ENCODE data around the gene L3MBTL3. TPM values are rescaled to one million over a fixed set of nuclear protein-coding genes. Genes with fewer than 3 reads are reported as not detected.

Gene L3MBTL3
- total RNA-seq, 1 donor from 2014 or later: 3.2 TPM

- Histone ChIP-seq H3K36me3 (peaks cover 10% of the 10 kb centered on the region), H3K27ac (replicated peaks) (no peak overlapping the region), H3K9me3 (replicated peaks) (no peaks in the 10 kb centered on the region), H3K27me3 (ENCODE audit: low read depth) (no peaks in the 10 kb centered on the region), H3K4me3 (no peak overlapping the region), H3K4me1 (no peaks in the 10 kb centered on the region)
- intact Hi-C loops (cut with micrococcal nuclease): no loop called here
- TF ChIP-seq CTCF (IDR thresholded peaks at IDR 0.05; ENCODE audit: borderline replicate concordance): no peak
- no peak for DNase-seq
These were observed 113.9 kb downstream of the L3MBTL3 start for GRCh38 chr6:130132286-130132701.

GRCh38 chr6:130134582-130134981 lies 116.2 kb downstream of the L3MBTL3 start:
- intact Hi-C loops (cut with micrococcal nuclease): no loop called here
- H3K4me3 ChIP-seq: no peak overlapping the region
- peaks cover 13% of the 10 kb centered on the region for H3K36me3 ChIP-seq
- TF ChIP-seq CTCF (IDR thresholded peaks at IDR 0.05; ENCODE audit: borderline replicate concordance): no peak
- no peaks in the 10 kb centered on the region for H3K9me3 ChIP-seq (replicated peaks)
- no peak overlapping the region for H3K27ac ChIP-seq (replicated peaks)
- no peaks in the 10 kb centered on the region for H3K27me3 ChIP-seq (ENCODE audit: low read depth)
- no peak for DNase-seq
- H3K4me1 ChIP-seq: no peaks in the 10 kb centered on the region

- TF ChIP-seq CTCF (IDR thresholded peaks at IDR 0.05; ENCODE audit: borderline replicate concordance): no peak
- Histone ChIP-seq H3K36me3 (peaks cover 15% of the 10 kb centered on the region), H3K27ac (replicated peaks) (no peak overlapping the region), H3K4me1 (no peaks in the 10 kb centered on the region), H3K27me3 (ENCODE audit: low read depth) (no peaks in the 10 kb centered on the region), H3K9me3 (replicated peaks) (no peaks in the 10 kb centered on the region), H3K4me3 (no peak overlapping the region)
- intact Hi-C loops (cut with micrococcal nuclease): no loop called here
- no peak for DNase-seq
These were observed 118.4 kb downstream of the L3MBTL3 start for GRCh38 chr6:130136798-130137197.

- H3K27me3 ChIP-seq (ENCODE audit: low read depth): no peaks in the 10 kb centered on the region
- H3K9me3 ChIP-seq (replicated peaks): no peaks in the 10 kb centered on the region
- no peaks in the 10 kb centered on the region for H3K4me1 ChIP-seq
- intact Hi-C loops (cut with micrococcal nuclease): no loop called here
- no peak overlapping the region for H3K4me3 ChIP-seq
- H3K27ac ChIP-seq (replicated peaks): no peak overlapping the region
- TF ChIP-seq CTCF (IDR thresholded peaks at IDR 0.05; ENCODE audit: borderline replicate concordance): no peak
- peaks cover 15% of the 10 kb centered on the region for H3K36me3 ChIP-seq
- no peak for DNase-seq
These were observed 119.9 kb downstream of the L3MBTL3 start for GRCh38 chr6:130138116-130138908.

- H3K36me3 ChIP-seq: peaks cover 18% of the 10 kb centered on the region
- no peaks in the 10 kb centered on the region for H3K9me3 ChIP-seq (replicated peaks)
- DNase-seq: no peak
- no peaks in the 10 kb centered on the region for H3K27me3 ChIP-seq (ENCODE audit: low read depth)
- TF ChIP-seq CTCF (IDR thresholded peaks at IDR 0.05; ENCODE audit: borderline replicate concordance): no peak
- intact Hi-C loops (cut with micrococcal nuclease): no loop called here
- no peaks in the 10 kb centered on the region for H3K4me1 ChIP-seq
- no peak overlapping the region for H3K4me3 ChIP-seq
- no peak overlapping the region for H3K27ac ChIP-seq (replicated peaks)
These were observed 120.5 kb downstream of the L3MBTL3 start for GRCh38 chr6:130138909-130139242.

Measured in left ventricle myocardium inferior (tissue), 1 donor.